ENCODE measurements around the gene IL17RE. TPM values are rescaled to one million over a fixed set of nuclear protein-coding genes. Genes with fewer than 3 reads are reported as not detected.
A peak's percentile ranks its signal among the peaks of the same experiment; 100 is the strongest.

The IL17RE gene
- total and polyA plus RNA-seq, 9 of the 15 experiments (the other 6 are each of a cell fraction or from before 2014, with no cell fraction given) = 0.32 to 1.9 (median 0.51) TPM; not detected in 4

DNA sequence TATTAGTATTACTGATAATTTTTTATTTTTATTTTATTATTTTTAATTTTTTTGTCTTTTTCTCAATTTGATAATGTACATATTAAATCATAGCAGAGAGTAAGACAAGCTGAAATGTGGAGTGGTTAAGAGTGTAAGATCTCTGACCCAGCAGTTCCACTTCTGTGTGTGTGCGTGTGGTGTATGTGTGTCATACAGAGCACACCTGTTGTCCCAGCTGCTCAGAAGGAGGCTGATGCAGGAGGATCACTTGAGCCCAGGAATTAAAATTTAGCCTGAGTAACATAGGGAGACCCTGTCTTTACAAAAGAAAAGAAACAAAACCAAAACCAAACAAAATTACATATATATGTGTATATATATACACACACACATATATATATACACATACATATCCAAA is 21.2 kb upstream of the IL17RE start:
- Histone ChIP-seq H3K36me3 (ENCODE audit: control insufficient read depth, insufficient read depth, low read length) (no peaks in the 10 kb centered on the region), H3K27ac (ENCODE audit: extremely low read depth, low read depth, low read length) (no peak overlapping the region), H3K9me3 (replicated peaks; ENCODE audit: control insufficient read depth, insufficient read depth, low read depth, low read length) (no peaks in the 10 kb centered on the region), H3K9me1 (ENCODE audit: control insufficient read depth, insufficient read depth, low read length) (no peaks in the 10 kb centered on the region), H3K27me3 (ENCODE audit: control insufficient read depth in 2 of 2, insufficient read depth in 2 of 2, low read length in 2 of 2) (no peaks in the 10 kb centered on the region), H4K20me1 (replicated peaks; ENCODE audit: control insufficient read depth, insufficient read depth, low read length) (no peaks in the 10 kb centered on the region), H3K79me2 (ENCODE audit: control insufficient read depth, insufficient read depth, low read length) (no peaks in the 10 kb centered on the region), H2AFZ (ENCODE audit: low read depth, low read length) (no peak overlapping the region), H3K4me1 (replicated peaks in 1 of 2; ENCODE audit: control insufficient read depth in 2 of 2, insufficient read depth in 2 of 2, low read length in 2 of 2) (peaks cover 12 to 27% of the 10 kb centered on the region in 2 experiments), H3K4me2 (ENCODE audit: insufficient read depth, low read length) (no peak overlapping the region), H3K9ac (ENCODE audit: insufficient read depth in 1 of 2, low read depth in 2 of 2, low read length in 2 of 2) (no peak overlapping the region), H3K4me3 (no peak overlapping the region)
- WGBS (ENCODE audit: insufficient coverage, low coverage, missing lambda C conversion rate) = 100% methylated on average over 1 of the region's 1 CpG
- POLR2A ChIA-PET = interaction anchor here (1.2 kb wide), 1 partner anchor 17 kb away, joined by 4 read pairs; no protein-coding TSS in a partner anchor
- CTCF ChIA-PET (ENCODE audit: low intra/inter-chr PET ratio) = no interaction called here
- BruUV-seq (replicated peaks) = no TSS peak
- DNase-seq (ENCODE audit: extremely low read depth in 1 of 4, low spot score in 3 of 4) (no peak), FAIRE-seq (no peak), ATAC-seq (no peak)
- in situ Hi-C loops (cut with MboI) = no loop called here
- intact Hi-C loops (cut with micrococcal nuclease) = no loop called here
- TF ChIP-seq ZNF384 (IDR thresholded peaks at IDR 0.05; ENCODE audit: low read depth, low read length) (no peak), FOXA1 (IDR thresholded peaks at IDR 0.05; ENCODE audit: borderline replicate concordance) (no peak), GATA2 (CRISPR knock-in tag; IDR thresholded peaks at IDR 0.05) (no peak)

DNA sequence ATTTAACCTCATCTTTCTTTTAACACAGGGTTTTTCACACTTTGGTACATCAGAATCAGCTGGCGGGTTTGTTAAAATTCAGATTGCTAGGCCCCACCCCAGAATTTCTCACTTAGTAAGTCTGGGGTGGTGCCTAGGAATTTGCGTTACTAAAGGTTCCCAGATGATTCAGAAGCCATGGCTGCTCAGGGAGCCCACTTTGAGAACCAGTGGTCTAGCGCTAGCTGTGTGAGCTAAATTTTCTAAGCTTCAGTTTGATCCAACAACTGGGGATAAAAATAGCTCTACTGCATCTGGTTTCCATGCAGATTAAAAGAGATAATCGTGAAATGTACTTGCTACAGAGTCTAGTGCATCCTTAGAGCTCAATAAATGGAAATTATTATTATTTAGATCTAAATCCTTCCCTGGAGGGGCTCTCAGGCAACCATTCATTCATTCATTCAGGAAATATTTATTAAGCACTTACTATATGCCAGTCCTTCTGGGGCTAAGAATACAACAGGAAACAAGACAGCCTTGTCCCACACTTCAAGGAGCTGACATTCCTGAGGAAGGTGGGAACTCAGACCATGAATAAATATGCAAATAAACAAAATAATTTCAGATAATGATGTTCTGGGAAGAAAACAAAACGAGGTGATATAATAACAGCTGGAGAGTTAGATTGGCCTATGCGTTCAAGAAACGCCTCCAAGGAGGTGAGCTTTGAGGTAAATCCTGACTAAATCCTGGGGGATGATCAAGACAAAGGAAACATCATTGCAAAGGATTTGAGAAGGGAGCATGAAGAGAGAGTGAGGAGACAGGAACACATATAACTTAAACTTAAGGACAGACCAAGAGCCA is 18.7 kb upstream of the IL17RE start:
- no peak for FAIRE-seq
- Histone ChIP-seq H3K27ac (ENCODE audit: extremely low read depth, low read depth, low read length) (peak overlapping the region; percentile 21; the same call in 1 of the 3 replicates), H3K79me2 (ENCODE audit: control insufficient read depth, insufficient read depth, low read length) (no peaks in the 10 kb centered on the region), H3K9me1 (ENCODE audit: control insufficient read depth, insufficient read depth, low read length) (no peaks in the 10 kb centered on the region), H3K4me3 (no peak overlapping the region), H3K9me3 (replicated peaks; ENCODE audit: control insufficient read depth, insufficient read depth, low read depth, low read length) (no peaks in the 10 kb centered on the region), H3K4me1 (replicated peaks in 1 of 2; ENCODE audit: control insufficient read depth in 2 of 2, insufficient read depth in 2 of 2, low read length in 2 of 2) (peaks cover 8 to 33% of the 10 kb centered on the region in 2 experiments; a peak in 4 of 5 replicates), H3K9ac (ENCODE audit: insufficient read depth in 1 of 2, low read depth in 2 of 2, low read length in 2 of 2) (no peak overlapping the region), H3K36me3 (ENCODE audit: control insufficient read depth, insufficient read depth, low read length) (no peaks in the 10 kb centered on the region), H3K27me3 (ENCODE audit: control insufficient read depth in 2 of 2, insufficient read depth in 2 of 2, low read length in 2 of 2) (no peaks in the 10 kb centered on the region), H3K4me2 (ENCODE audit: insufficient read depth, low read length) (peak overlapping the region; percentile 61), H4K20me1 (replicated peaks; ENCODE audit: control insufficient read depth, insufficient read depth, low read length) (no peaks in the 10 kb centered on the region), H2AFZ (ENCODE audit: low read depth, low read length) (peak overlapping the region; percentile 73)
- 51% methylated on average over 7 of the region's 7 CpGs for WGBS (ENCODE audit: insufficient coverage, low coverage, missing lambda C conversion rate)
- ChIA-PET CTCF (ENCODE audit: low intra/inter-chr PET ratio) (no interaction called here), POLR2A (interaction anchor here (0.6 to 2.4 kb wide), 12 partner anchors 8 to 487 kb away, joined by 3 to 10 read pairs (median 4); no protein-coding TSS in a partner anchor)
- DNase-seq (ENCODE audit: extremely low read depth in 1 of 4, low spot score in 3 of 4) = no peak
- in situ Hi-C loops (cut with MboI) = no loop called here
- intact Hi-C loops (cut with micrococcal nuclease) = no loop called here
- no TSS peak for BruUV-seq (replicated peaks)
- no peak for ATAC-seq
- TF ChIP-seq SIN3A (IDR thresholded peaks at IDR 0.05; ENCODE audit: borderline replicate concordance in 2 of 2, control insufficient read depth in 1 of 2, low read depth in 2 of 2, low read length in 2 of 2) (no peak), PHB2 (IDR thresholded peaks at IDR 0.05; ENCODE audit: low read depth) (0 out of 2 replicates have a peak, but pooled peaks have one; percentile 29), ARNT (IDR thresholded peaks at IDR 0.05) (no peak), ZNF316 (IDR thresholded peaks at IDR 0.05) (no peak), ZNF24 (IDR thresholded peaks at IDR 0.05) (peak; percentile 89)
- TF ChIP-seq, protein P1, sequence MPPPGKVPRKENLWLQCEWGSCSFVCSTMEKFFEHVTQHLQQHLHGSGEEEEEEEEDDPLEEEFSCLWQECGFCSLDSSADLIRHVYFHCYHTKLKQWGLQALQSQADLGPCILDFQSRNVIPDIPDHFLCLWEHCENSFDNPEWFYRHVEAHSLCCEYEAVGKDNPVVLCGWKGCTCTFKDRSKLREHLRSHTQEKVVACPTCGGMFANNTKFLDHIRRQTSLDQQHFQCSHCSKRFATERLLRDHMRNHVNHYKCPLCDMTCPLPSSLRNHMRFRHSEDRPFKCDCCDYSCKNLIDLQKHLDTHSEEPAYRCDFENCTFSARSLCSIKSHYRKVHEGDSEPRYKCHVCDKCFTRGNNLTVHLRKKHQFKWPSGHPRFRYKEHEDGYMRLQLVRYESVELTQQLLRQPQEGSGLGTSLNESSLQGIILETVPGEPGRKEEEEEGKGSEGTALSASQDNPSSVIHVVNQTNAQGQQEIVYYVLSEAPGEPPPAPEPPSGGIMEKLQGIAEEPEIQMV (tag; conservative IDR thresholded peaks at IDR 0.05; ENCODE audit: low read depth) = no peak

Data from K562 (cell line).